Measurements from ENCODE around the gene CCIN.
A peak's percentile ranks its signal among the peaks of the same experiment; 100 is the strongest.
"Not testable (repeated sequence)": the region's sequence is repeated elsewhere in the genome, so short reads cannot be mapped to it uniquely, and the experiment has no call there.

The CCIN gene

GRCh38 chr9:36161187-36161586 lies 8.0 kb upstream of the CCIN start:
- no peak for DNase-seq

- DNase-seq, result no peak
Observed at GRCh38 chr9:36162211-36162738, 6.9 kb upstream of the CCIN start.

GRCh38 chr9:36163049-36163785 lies 6.0 kb upstream of the CCIN start:
- no peak for DNase-seq

- DNase-seq, result no peak
Observed at GRCh38 chr9:36163786-36164170, 5.4 kb upstream of the CCIN start.

GRCh38 chr9:36164372-36164771 lies 4.8 kb upstream of the CCIN start:
- no peak for DNase-seq

GRCh38 chr9:36164989-36165388 lies 4.2 kb upstream of the CCIN start:
- DNase-seq, result no peak

- no peak for DNase-seq
Observed at GRCh38 chr9:36165826-36166167, 3.4 kb upstream of the CCIN start.

GRCh38 chr9:36166168-36166927 lies 2.8 kb upstream of the CCIN start:
- DNase-seq, result peak; percentile 94

- DNase-seq, result no peak
Observed at GRCh38 chr9:36169708-36170107, 520 bp downstream of the CCIN start.

- no peak for DNase-seq
Observed at GRCh38 chr9:36170531-36170930, 1.3 kb downstream of the CCIN start.

- DNase-seq, result no peak
Observed at GRCh38 chr9:36173861-36174260, 4.7 kb downstream of the CCIN start.

GRCh38 chr9:36174271-36174670 lies 5.1 kb downstream of the CCIN start:
- DNase-seq, result no peak

GRCh38 chr9:36174731-36175130 lies 5.5 kb downstream of the CCIN start:
- no peak for DNase-seq

- DNase-seq, result not testable (repeated sequence)
Observed at GRCh38 chr9:36175209-36175608, 6.0 kb downstream of the CCIN start.

- DNase-seq, result not testable (repeated sequence)
Observed at GRCh38 chr9:36176496-36176895, 7.3 kb downstream of the CCIN start.

- DNase-seq, result no peak
Observed at GRCh38 chr9:36177571-36177970, 8.4 kb downstream of the CCIN start.

- DNase-seq, result not testable (repeated sequence)
Observed at GRCh38 chr9:36180243-36180642, 11.1 kb downstream of the CCIN start.

GRCh38 chr9:36187414-36187813 lies 18.2 kb downstream of the CCIN start:
- DNase-seq, result no peak

- DNase-seq, result no peak
Observed at GRCh38 chr9:36188212-36188611, 19.0 kb downstream of the CCIN start.

GRCh38 chr9:36189976-36190375 lies 20.8 kb downstream of the CCIN start:
- no peak for DNase-seq

- peak; percentile 98 for DNase-seq
Observed at GRCh38 chr9:36190388-36191289, 21.5 kb downstream of the CCIN start, which contains the start of gene CLTA. CLTA (plus strand) TSS chr9:36190921; CDS start chr9:36191057, 136 bp downstream.

GRCh38 chr9:36191290-36191645 lies 22.1 kb downstream of the CCIN start:
- DNase-seq, result peak; percentile 84

GRCh38 chr9:36191686-36192085 lies 22.5 kb downstream of the CCIN start:
- DNase-seq, result no peak
